Ectodermal cell (in vitro differentiated cells): ENCODE results near the gene PUS3.
"Not testable (repeated sequence)": the region's sequence is repeated elsewhere in the genome, so short reads cannot be mapped to it uniquely, and the experiment has no call there.

Experiments
- H3K27ac ChIP-seq: 2 replicates; pipeline ENCODE4 v1.7.0; 2013; ENCODE audit warnings: mild to moderate bottlenecking, low read depth, low read length; ENCODE audit not compliant: insufficient read depth, poor library complexity, severe bottlenecking
- H3K27me3 ChIP-seq: 2 replicates; pipeline ENCODE4 v1.7.0; 2013; ENCODE audit warnings: mild to moderate bottlenecking, low read length; ENCODE audit not compliant: insufficient read depth, control insufficient read depth, poor library complexity, severe bottlenecking
- H3K36me3 ChIP-seq: one replicate; pipeline ENCODE4 v1.7.0; 2013; ENCODE audit warnings: low read length; ENCODE audit not compliant: control insufficient read depth, insufficient read depth
- H3K4me1 ChIP-seq: one replicate; pipeline ENCODE4 v1.7.0; 2013; ENCODE audit warnings: low read length; ENCODE audit not compliant: control insufficient read depth, insufficient read depth
- H3K4me3 ChIP-seq: 2 replicates; pipeline ENCODE4 v1.7.0; 2013; ENCODE audit warnings: low read depth, low read length, control low read depth; ENCODE audit not compliant: insufficient read depth
- H3K9me3 ChIP-seq: 2 replicates; pipeline ENCODE4 v1.7.0; 2013; ENCODE audit warnings: mild to moderate bottlenecking, low read length, moderate library complexity; ENCODE audit not compliant: control insufficient read depth
- WGBS, 2 experiments: methylation state at CpG; one replicate each; pipeline ENCODE4 v1.1.7; 2013; ENCODE audit warnings: missing lambda C conversion rate in 2 of 2; 5-methylcytosine and 5-hydroxymethylcytosine counted together

Gene PUS3

GRCh38 chr11:125871391-125872137, 31.4 kb downstream of the PUS3 start:
- no peaks in the 10 kb centered on the region for H3K9me3 ChIP-seq
- no peaks in the 10 kb centered on the region for H3K27me3 ChIP-seq
- H3K4me1 ChIP-seq = no peaks in the 10 kb centered on the region
- H3K4me3 ChIP-seq = no peak overlapping the region
- WGBS, 2 experiments = 62 to 72% methylated on average over 10 of the region's 10 CpGs
- no peak overlapping the region for H3K27ac ChIP-seq
- H3K36me3 ChIP-seq = no peaks in the 10 kb centered on the region

- H3K27me3 ChIP-seq = no peaks in the 10 kb centered on the region
- H3K4me3 ChIP-seq = no peak overlapping the region
- H3K36me3 ChIP-seq = no peaks in the 10 kb centered on the region
- H3K9me3 ChIP-seq = no peaks in the 10 kb centered on the region
- H3K27ac ChIP-seq = no peak overlapping the region
- 67 to 90% methylated on average over 2 of the region's 2 CpGs for whole genome bisulfite sequencing, 2 experiments
- H3K4me1 ChIP-seq = no peaks in the 10 kb centered on the region
Observed at GRCh38 chr11:125869521-125869920, 33.5 kb downstream of the PUS3 start.

- WGBS, 2 experiments = 96 to 98% methylated on average over 3 of the region's 4 CpGs
- not testable (repeated sequence) for H3K4me1 ChIP-seq, H3K27me3 ChIP-seq, H3K27ac ChIP-seq, H3K4me3 ChIP-seq, H3K36me3 ChIP-seq, H3K9me3 ChIP-seq
Observed at GRCh38 chr11:125865354-125865753, 37.7 kb downstream of the PUS3 start.

GRCh38 chr11:125862786-125863185, 40.2 kb downstream of the PUS3 start:
- H3K9me3 ChIP-seq, H3K4me3 ChIP-seq, H3K27ac ChIP-seq, H3K27me3 ChIP-seq, H3K36me3 ChIP-seq, H3K4me1 ChIP-seq: not testable (repeated sequence)
- 96% methylated on average over 28 to 32 of the region's 33 CpGs for WGBS, 2 experiments

- 86 to 87% methylated on average over 9 of the region's 9 CpGs for WGBS, 2 experiments
- H3K4me1 ChIP-seq, H3K4me3 ChIP-seq, H3K36me3 ChIP-seq, H3K27ac ChIP-seq, H3K27me3 ChIP-seq, H3K9me3 ChIP-seq: not testable (repeated sequence)
Observed at GRCh38 chr11:125857670-125858069, 45.3 kb downstream of the PUS3 start.

GRCh38 chr11:125846188-125846587, 56.8 kb downstream of the PUS3 start:
- Histone ChIP-seq H3K36me3 (no peaks in the 10 kb centered on the region), H3K4me1 (no peaks in the 10 kb centered on the region), H3K9me3 (no peaks in the 10 kb centered on the region), H3K27me3 (no peaks in the 10 kb centered on the region), H3K27ac (no peak overlapping the region), H3K4me3 (no peak overlapping the region)
